HepG2 (cell line): Measurements from ENCODE around the gene CYB5A. TPM values are rescaled to one million over a fixed set of nuclear protein-coding genes. Genes with fewer than 3 reads are reported as not detected.

Experiments
- ATAC-seq: fragments of 200-7000 bp; cut with Tn5 transposase; 3 replicates; pipeline ENCODE4 v1.9.1; 2020; ENCODE audit warnings: mild to moderate bottlenecking, moderate library complexity
- BruUV-seq: library from RNA; stranded (reverse); fragments of 400-500 nt; replicated peaks from 2 replicates; lab custom pipeline; 2021; lab: Mats Ljungman, UMichigan
- CTCF ChIA-PET: fragments of 300-600 bp; formaldehyde crosslinking; extraction: SDS; loops from one replicate; lab custom pipeline; 2021; ENCODE audit warnings: low total read pairs, inconsistent platforms, low intra/inter-chr PET ratio; lab: Yijun Ruan, JAX
- POLR2A ChIA-PET: fragments of 350-600 bp; sonication (Branson Sonifier 250); formaldehyde crosslinking; loops from one replicate; lab custom pipeline; 2020; ENCODE audit warnings: antibody characterized with exemption, inconsistent platforms; lab: Yijun Ruan, JAX
- DNase-seq: peaks from one replicate; pipeline ENCODE4 v3.0.0-alpha.2; 2015; ENCODE audit warnings: low spot score
- FAIRE-seq: peaks from 3 replicates; lab custom pipeline; 2011; peaks lifted over from hg19 to GRCh38; lab: Jason Lieb, UNC
- H2AFZ ChIP-seq: one replicate; pipeline ENCODE4 v1.6.1; 2011; ENCODE audit warnings: low read length, inconsistent platforms
- H3K27ac ChIP-seq: fragments of 300-600 bp; 3 replicates; pipeline ENCODE4 v1.8.0; 2011; ENCODE audit warnings: mixed run types, mild to moderate bottlenecking, mixed read lengths, low read length, inconsistent platforms; ENCODE audit not compliant: insufficient read depth; ENCODE audit errors: extremely low read length
- H3K27me3 ChIP-seq, 2 experiments: fragments of 200-600 bp in 1 of 2; 2 replicates in 1 of 2; 3 replicates in 1 of 2; pipeline versions ENCODE4 v1.6.0 to v1.8.0; 2011; ENCODE audit warnings: low read length in 2 of 2, mild to moderate bottlenecking in 2 of 2, moderate library complexity in 2 of 2, inconsistent platforms in 1 of 2; ENCODE audit not compliant: insufficient read depth in 2 of 2, control insufficient read depth in 1 of 2
- H3K36me3 ChIP-seq, 2 experiments: fragments of 200-600 bp in 1 of 2; replicated peaks in 1 of 2; 2 replicates in 1 of 2; 3 replicates in 1 of 2; pipeline versions ENCODE4 v1.5.1 to v1.8.0; 2011; ENCODE audit warnings: low read length in 2 of 2, inconsistent platforms in 1 of 2; ENCODE audit not compliant: insufficient read depth in 2 of 2, control insufficient read depth in 1 of 2
- H3K4me1 ChIP-seq: 2 replicates; pipeline ENCODE4 v1.5.1; 2012; ENCODE audit warnings: low read length, inconsistent platforms; ENCODE audit not compliant: insufficient read depth
- H3K4me2 ChIP-seq: 2 replicates; pipeline ENCODE4 v1.6.0; 2011; ENCODE audit warnings: low read depth, low read length, inconsistent platforms
- H3K4me3 ChIP-seq, 3 experiments: fragments of 200-600 bp in 1 of 3; sonication (generic), shearing (Covaris generic) in 1 of 3; replicated peaks in 1 of 3; 2 replicates each; pipeline ENCODE4 v1.5.1; 2011 to 2016; ENCODE audit warnings: low read length in 3 of 3, inconsistent platforms in 2 of 3, low read depth in 2 of 3, mild to moderate bottlenecking in 2 of 3, control low read depth in 1 of 3, mixed read lengths in 1 of 3; ENCODE audit not compliant: insufficient read depth in 1 of 3
- H3K79me2 ChIP-seq: one replicate; pipeline ENCODE4 v1.6.1; 2011; ENCODE audit warnings: low read length, inconsistent platforms; ENCODE audit not compliant: insufficient read depth
- H3K9ac ChIP-seq: 2 replicates; pipeline ENCODE4 v1.6.0; 2011; ENCODE audit warnings: mild to moderate bottlenecking, low read depth, low read length, inconsistent platforms; ENCODE audit not compliant: insufficient read depth
- H3K9me3 ChIP-seq: 2 replicates; pipeline ENCODE4 v1.5.1; 2012; ENCODE audit warnings: mild to moderate bottlenecking, low read length
- H4K20me1 ChIP-seq: 2 replicates; pipeline ENCODE4 v1.6.0; 2011; ENCODE audit warnings: inconsistent platforms, mild to moderate bottlenecking, low read length, moderate library complexity; ENCODE audit not compliant: insufficient read depth
- ELF4 ChIP-seq: sonication (generic); formaldehyde crosslinking; IDR thresholded peaks from 2 replicates; pipeline ENCODE4 v1.5.0; 2020; ENCODE audit warnings: missing genetic modification reagents, mild to moderate bottlenecking, moderate library complexity, borderline replicate concordance
- FOXA1 ChIP-seq, 2 experiments: fragments of 450-650 bp in 1 of 2; sonication (generic) in 1 of 2; formaldehyde crosslinking in 1 of 2; IDR thresholded peaks; 2 replicates each; pipeline versions ENCODE4 v1.4.0 to v1.6.1; 2016 to 2020; ENCODE audit warnings: missing genetic modification reagents in 1 of 2
- FOXA3 ChIP-seq: IDR thresholded peaks from 2 replicates; pipeline ENCODE4 v1.6.1; 2016; ENCODE audit warnings: missing genetic modification reagents, missing compliant biosample characterization
- FOXP1 ChIP-seq, 2 experiments: fragments of 450-650 bp in 1 of 2; IDR thresholded peaks; 2 replicates each; pipeline ENCODE4 v1.6.1; 2017 to 2018; ENCODE audit warnings: antibody characterized with exemption in 1 of 2
- MED1 ChIP-seq: sonication (generic); formaldehyde crosslinking; IDR thresholded peaks from 2 replicates; pipeline ENCODE4 v1.4.0; 2020; ENCODE audit warnings: missing genetic modification reagents
- MIER3 ChIP-seq: IDR thresholded peaks from 2 replicates; pipeline ENCODE4 v1.6.1; 2016; ENCODE audit warnings: missing compliant biosample characterization, borderline replicate concordance
- NR3C1 ChIP-seq: sonication (generic); formaldehyde crosslinking; IDR thresholded peaks from 2 replicates; pipeline ENCODE4 v1.4.0; 2020; ENCODE audit warnings: missing genetic modification reagents
- POGZ ChIP-seq: sonication (generic); formaldehyde crosslinking; IDR thresholded peaks from 2 replicates; pipeline ENCODE4 v1.4.0; 2020; ENCODE audit warnings: mild to moderate bottlenecking, missing genetic modification reagents
- REXO4 ChIP-seq: sonication (generic); formaldehyde crosslinking; IDR thresholded peaks from 2 replicates; pipeline ENCODE4 v1.8.0; 2022; ENCODE audit warnings: missing genetic modification reagents, mild to moderate bottlenecking, borderline replicate concordance
- TCF7 ChIP-seq: sonication (generic); IDR thresholded peaks from 2 replicates; pipeline ENCODE4 v1.6.1; 2016; ENCODE audit warnings: antibody characterized with exemption, low read depth
- TRIM24 ChIP-seq: sonication (generic); formaldehyde crosslinking; IDR thresholded peaks from 2 replicates; pipeline ENCODE4 v1.8.0; 2022; ENCODE audit warnings: mild to moderate bottlenecking, missing genetic modification reagents
- ZNF253 ChIP-seq: sonication (generic); formaldehyde crosslinking; IDR thresholded peaks from 2 replicates; pipeline ENCODE4 v1.8.0; 2022; ENCODE audit warnings: mild to moderate bottlenecking, missing genetic modification reagents, borderline replicate concordance
- ZNF510 ChIP-seq: sonication (generic); formaldehyde crosslinking; IDR thresholded peaks from 2 replicates; pipeline ENCODE4 v1.4.0; 2020; ENCODE audit warnings: low read depth, mild to moderate bottlenecking, missing genetic modification reagents
- WGBS: methylation state at CpG from one replicate; pipeline ENCODE4 v1.1.6; 2017; ENCODE audit warnings: low lambda C conversion rate; 5-methylcytosine and 5-hydroxymethylcytosine counted together
- in situ Hi-C: cut with HindIII; loops from 2 replicates; pipeline ENCODE4 v1.10.0; 2017; ENCODE audit warnings: low pct_unique_long_range_greater_than_20kb; ENCODE audit not compliant: extremely low pct_ligation_motif_present
- intact Hi-C: fragments of 100-400 bp; cut with micrococcal nuclease; formaldehyde crosslinking; loops from one replicate; pipeline ENCODE4 v1.10.0; 2022; ENCODE audit not compliant: unreplicated experiment
- polyA plus RNA-seq, 8 experiments: library from polyadenylated mRNA; depleted of rRNA in 3 of 8; stranded (reverse) in 7 of 8; unstranded in 1 of 8; fragments of >200 nt; fragmentation: Illumina TruSeq in 4 of 8; extraction: Trizol in 4 of 8; gene quantifications; 2 replicates each; pipeline versions ENCODE4 v1.2.1 to v1.2.3, GENCODE V29; 2011 to 2016; ENCODE audit warnings: low read depth in 4 of 8, missing spikeins in 1 of 8, mixed read lengths in 1 of 8; ENCODE audit not compliant: insufficient read depth in 1 of 8
- total RNA-seq, 5 experiments: library from RNA; depleted of rRNA; stranded (reverse); fragments of >200 nt; fragmentation: Illumina TruSeq; extraction: Trizol; gene quantifications; 2 replicates each; pipeline ENCODE4 v1.2.3, GENCODE V29; 2016; ENCODE audit warnings: low read depth in 1 of 5
- TF ChIP-seq, protein P1 (sequence below): sonication (generic); formaldehyde crosslinking; IDR thresholded peaks from 2 replicates; pipeline ENCODE4 v1.4.0; 2020; ENCODE audit warnings: missing genetic modification reagents
- TF ChIP-seq, protein P2 (sequence below): IDR thresholded peaks from 2 replicates; pipeline ENCODE4 v1.6.1; 2016; ENCODE audit warnings: low read depth, borderline replicate concordance
- TF ChIP-seq, protein P3 (sequence below): sonication (generic); formaldehyde crosslinking; IDR thresholded peaks from 2 replicates; pipeline ENCODE4 v1.5.1; 2020; ENCODE audit warnings: missing genetic modification reagents, mild to moderate bottlenecking, borderline replicate concordance

The CYB5A gene
- total and polyA plus RNA-seq, 2 of the 13 experiments (the other 11 are each of a cell fraction or from before 2014, with no cell fraction given), result 215 to 356 TPM

DNA sequence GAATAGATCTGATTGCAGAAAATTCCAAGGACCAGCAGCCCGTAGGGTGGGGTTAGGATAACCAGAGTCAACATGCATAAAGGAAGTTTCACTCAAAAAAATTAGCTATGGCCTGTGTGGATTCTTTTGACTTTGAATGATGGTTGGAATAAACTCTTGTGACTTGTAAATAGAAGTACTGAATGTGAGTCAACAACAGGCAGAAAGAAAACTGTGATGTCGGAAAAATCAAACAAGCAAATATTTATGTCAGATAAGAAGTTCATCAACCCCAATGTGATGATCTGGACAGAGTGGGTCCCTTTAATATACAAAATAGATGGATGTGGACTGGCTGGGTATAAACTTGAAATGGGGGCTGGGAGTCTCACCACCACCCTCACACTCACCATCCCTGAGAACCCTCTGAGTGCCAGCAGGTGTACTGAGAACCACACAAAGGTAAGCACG is 75.1 kb downstream of the CYB5A start:
- H4K20me1 ChIP-seq, result no peaks in the 10 kb centered on the region
- in situ Hi-C loops (no loop called here), intact Hi-C loops (no loop called here)
- no peak for TF ChIP-seq FOXA1 (IDR thresholded peaks at IDR 0.05)
- 0 out of 2 replicates have a peak, but pooled peaks have one; percentile 4 for TF ChIP-seq FOXA1 (CRISPR knock-in tag; IDR thresholded peaks at IDR 0.05)
- peak; percentile 35; the same call in 1 of the 2 replicates for TF ChIP-seq FOXA3
- TF ChIP-seq POGZ (CRISPR knock-in tag), result 0 out of 2 replicates have a peak, but pooled peaks have one; percentile 2
- no peak for TF ChIP-seq REXO4 (CRISPR knock-in tag)
- no peak for TF ChIP-seq FOXP1 (IDR thresholded peaks at IDR 0.05)
- peak; percentile 18; the same call in 1 of the 2 replicates for TF ChIP-seq FOXP1 (CRISPR knock-in tag; IDR thresholded peaks at IDR 0.05)
- 0 out of 2 replicates have a peak, but pooled peaks have one; percentile 19 for TF ChIP-seq TCF7
- TF ChIP-seq TRIM24 (CRISPR knock-in tag), result no peak
- TF ChIP-seq, protein P1, sequence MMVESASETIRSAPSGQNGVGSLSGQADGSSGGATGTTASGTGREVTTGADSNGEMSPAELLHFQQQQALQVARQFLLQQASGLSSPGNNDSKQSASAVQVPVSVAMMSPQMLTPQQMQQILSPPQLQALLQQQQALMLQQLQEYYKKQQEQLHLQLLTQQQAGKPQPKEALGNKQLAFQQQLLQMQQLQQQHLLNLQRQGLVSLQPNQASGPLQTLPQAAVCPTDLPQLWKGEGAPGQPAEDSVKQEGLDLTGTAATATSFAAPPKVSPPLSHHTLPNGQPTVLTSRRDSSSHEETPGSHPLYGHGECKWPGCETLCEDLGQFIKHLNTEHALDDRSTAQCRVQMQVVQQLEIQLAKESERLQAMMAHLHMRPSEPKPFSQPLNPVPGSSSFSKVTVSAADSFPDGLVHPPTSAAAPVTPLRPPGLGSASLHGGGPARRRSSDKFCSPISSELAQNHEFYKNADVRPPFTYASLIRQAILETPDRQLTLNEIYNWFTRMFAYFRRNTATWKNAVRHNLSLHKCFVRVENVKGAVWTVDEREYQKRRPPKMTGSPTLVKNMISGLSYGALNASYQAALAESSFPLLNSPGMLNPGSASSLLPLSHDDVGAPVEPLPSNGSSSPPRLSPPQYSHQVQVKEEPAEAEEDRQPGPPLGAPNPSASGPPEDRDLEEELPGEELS (CRISPR knock-in tag), result peak; percentile 33; the same call in 1 of the 2 replicates
- TF ChIP-seq, protein P2, sequence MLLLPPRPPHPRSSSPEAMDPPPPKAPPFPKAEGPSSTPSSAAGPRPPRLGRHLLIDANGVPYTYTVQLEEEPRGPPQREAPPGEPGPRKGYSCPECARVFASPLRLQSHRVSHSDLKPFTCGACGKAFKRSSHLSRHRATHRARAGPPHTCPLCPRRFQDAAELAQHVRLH, result no peak
- no peak for TF ChIP-seq ZNF510 (CRISPR knock-in tag)
- TF ChIP-seq MED1 (CRISPR knock-in tag), result 0 out of 2 replicates have a peak, but pooled peaks have one; percentile 7
- no peak for TF ChIP-seq NR3C1 (CRISPR knock-in tag)
- no peak for TF ChIP-seq MIER3 (CRISPR knock-in tag)
- no peak for TF ChIP-seq ZNF253 (CRISPR knock-in tag)
- TF ChIP-seq ELF4, result no peak
- TF ChIP-seq, protein P3, sequence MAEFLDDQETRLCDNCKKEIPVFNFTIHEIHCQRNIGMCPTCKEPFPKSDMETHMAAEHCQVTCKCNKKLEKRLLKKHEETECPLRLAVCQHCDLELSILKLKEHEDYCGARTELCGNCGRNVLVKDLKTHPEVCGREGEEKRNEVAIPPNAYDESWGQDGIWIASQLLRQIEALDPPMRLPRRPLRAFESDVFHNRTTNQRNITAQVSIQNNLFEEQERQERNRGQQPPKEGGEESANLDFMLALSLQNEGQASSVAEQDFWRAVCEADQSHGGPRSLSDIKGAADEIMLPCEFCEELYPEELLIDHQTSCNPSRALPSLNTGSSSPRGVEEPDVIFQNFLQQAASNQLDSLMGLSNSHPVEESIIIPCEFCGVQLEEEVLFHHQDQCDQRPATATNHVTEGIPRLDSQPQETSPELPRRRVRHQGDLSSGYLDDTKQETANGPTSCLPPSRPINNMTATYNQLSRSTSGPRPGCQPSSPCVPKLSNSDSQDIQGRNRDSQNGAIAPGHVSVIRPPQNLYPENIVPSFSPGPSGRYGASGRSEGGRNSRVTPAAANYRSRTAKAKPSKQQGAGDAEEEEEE (CRISPR knock-in tag), result no peak
- peak overlapping the region; percentile 57 for H3K4me2 ChIP-seq
- DNase-seq, result no peak
- H3K27me3 ChIP-seq, result no peaks in the 10 kb centered on the region; a peak in 1 of 5 replicates
- WGBS, result 0% methylated on average over 3 of the region's 3 CpGs
- ChIA-PET CTCF (no interaction called here), POLR2A (interaction anchor here (1.5 kb wide), 1 partner anchor 279 kb away, joined by 3 read pairs; the partner anchor contains the start of gene CNDP2)
- H2AFZ ChIP-seq, result no peak overlapping the region
- no peak for FAIRE-seq
- H3K4me3 ChIP-seq, result no peak overlapping the region
- no peaks in the 10 kb centered on the region for H3K9me3 ChIP-seq
- H3K4me1 ChIP-seq, result peaks cover 24% of the 10 kb centered on the region
- no TSS peak for BruUV-seq
- ATAC-seq, result peak; percentile 63
- H3K36me3 ChIP-seq, result no peaks in the 10 kb centered on the region
- no peaks in the 10 kb centered on the region for H3K79me2 ChIP-seq
- no peak overlapping the region for H3K27ac ChIP-seq
- H3K9ac ChIP-seq, result no peak overlapping the region
